A549 (cell line): Measurements from ENCODE around the gene CIB4.

Experiments used
- GATA3 ChIP-seq: IDR thresholded peaks from 2 replicates; pipeline ENCODE4 v1.6.1; 2012; ENCODE audit warnings: borderline replicate concordance
- POLR2A ChIP-seq: IDR thresholded peaks from 2 replicates; pipeline ENCODE4 v1.6.1; 2012; ENCODE audit warnings: mild to moderate bottlenecking, low read length
- TF ChIP-seq, protein P1 (sequence below): fragments of >200 bp; sonication (Bioruptor Twin); formaldehyde crosslinking; IDR thresholded peaks from 3 replicates; pipeline ENCODE4 v1.6.1; 2016
- TF ChIP-seq, protein P2 (sequence below): fragments of >200 bp; sonication (Bioruptor Twin); formaldehyde crosslinking; IDR thresholded peaks from 3 replicates; pipeline ENCODE4 v1.5.1; 2016
- TF ChIP-seq, protein P3 (sequence below): fragments of >200 bp; sonication (Bioruptor Twin); formaldehyde crosslinking; IDR thresholded peaks from 2 replicates; pipeline ENCODE4 v1.6.1; 2016

DNA sequence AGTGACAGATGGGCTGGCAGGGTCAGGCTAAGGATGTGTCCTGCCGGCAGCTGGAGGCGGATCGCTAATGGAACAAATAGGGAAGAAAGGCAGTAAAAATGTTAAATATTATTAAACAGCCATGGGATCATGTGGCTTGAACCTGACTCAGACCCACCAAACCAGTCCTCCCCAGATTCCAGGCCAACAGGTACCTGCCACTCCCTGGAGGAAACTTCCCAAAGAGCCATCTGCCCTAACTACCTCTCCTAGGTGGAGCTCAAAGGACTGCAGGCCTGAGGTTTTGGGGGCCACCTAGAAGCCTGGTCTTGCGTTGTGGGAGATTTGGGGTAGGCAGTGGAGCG lies 34.3 kb downstream of the CIB4 start:
- TF ChIP-seq, protein P1, sequence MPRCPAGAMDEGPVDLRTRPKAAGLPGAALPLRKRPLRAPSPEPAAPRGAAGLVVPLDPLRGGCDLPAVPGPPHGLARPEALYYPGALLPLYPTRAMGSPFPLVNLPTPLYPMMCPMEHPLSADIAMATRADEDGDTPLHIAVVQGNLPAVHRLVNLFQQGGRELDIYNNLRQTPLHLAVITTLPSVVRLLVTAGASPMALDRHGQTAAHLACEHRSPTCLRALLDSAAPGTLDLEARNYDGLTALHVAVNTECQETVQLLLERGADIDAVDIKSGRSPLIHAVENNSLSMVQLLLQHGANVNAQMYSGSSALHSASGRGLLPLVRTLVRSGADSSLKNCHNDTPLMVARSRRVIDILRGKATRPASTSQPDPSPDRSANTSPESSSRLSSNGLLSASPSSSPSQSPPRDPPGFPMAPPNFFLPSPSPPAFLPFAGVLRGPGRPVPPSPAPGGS: no peak
- TF ChIP-seq, protein P2, sequence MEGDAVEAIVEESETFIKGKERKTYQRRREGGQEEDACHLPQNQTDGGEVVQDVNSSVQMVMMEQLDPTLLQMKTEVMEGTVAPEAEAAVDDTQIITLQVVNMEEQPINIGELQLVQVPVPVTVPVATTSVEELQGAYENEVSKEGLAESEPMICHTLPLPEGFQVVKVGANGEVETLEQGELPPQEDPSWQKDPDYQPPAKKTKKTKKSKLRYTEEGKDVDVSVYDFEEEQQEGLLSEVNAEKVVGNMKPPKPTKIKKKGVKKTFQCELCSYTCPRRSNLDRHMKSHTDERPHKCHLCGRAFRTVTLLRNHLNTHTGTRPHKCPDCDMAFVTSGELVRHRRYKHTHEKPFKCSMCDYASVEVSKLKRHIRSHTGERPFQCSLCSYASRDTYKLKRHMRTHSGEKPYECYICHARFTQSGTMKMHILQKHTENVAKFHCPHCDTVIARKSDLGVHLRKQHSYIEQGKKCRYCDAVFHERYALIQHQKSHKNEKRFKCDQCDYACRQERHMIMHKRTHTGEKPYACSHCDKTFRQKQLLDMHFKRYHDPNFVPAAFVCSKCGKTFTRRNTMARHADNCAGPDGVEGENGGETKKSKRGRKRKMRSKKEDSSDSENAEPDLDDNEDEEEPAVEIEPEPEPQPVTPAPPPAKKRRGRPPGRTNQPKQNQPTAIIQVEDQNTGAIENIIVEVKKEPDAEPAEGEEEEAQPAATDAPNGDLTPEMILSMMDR: no peak
- TF ChIP-seq POLR2A (no peak), GATA3 (no peak)
- TF ChIP-seq, protein P3, sequence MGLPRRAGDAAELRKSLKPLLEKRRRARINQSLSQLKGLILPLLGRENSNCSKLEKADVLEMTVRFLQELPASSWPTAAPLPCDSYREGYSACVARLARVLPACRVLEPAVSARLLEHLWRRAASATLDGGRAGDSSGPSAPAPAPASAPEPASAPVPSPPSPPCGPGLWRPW: no peak
